CD14-positive monocyte (primary cell): ENCODE measurements around the gene AMT. TPM values are rescaled to one million over a fixed set of nuclear protein-coding genes. Genes with fewer than 3 reads are reported as not detected.
A peak's percentile ranks its signal among the peaks of the same experiment; 100 is the strongest.

Experiments used
- DNase-seq, 3 donors: peaks; one replicate each; pipeline ENCODE4 v3.0.0-alpha.2; 2011 to 2022
- H2AFZ ChIP-seq: 2 replicates; pipeline ENCODE4 v1.6.0; 2012; ENCODE audit warnings: mild to moderate bottlenecking, low read depth, low read length, inconsistent platforms; ENCODE audit not compliant: insufficient read depth, poor library complexity, severe bottlenecking
- H3K27ac ChIP-seq, 2 donors: 1 replicate in 1 of 2; 2 replicates in 1 of 2; pipeline ENCODE4 v1.5.1; 2012 to 2013; ENCODE audit warnings: low read length in 2 of 2, control low read depth in 1 of 2, inconsistent platforms in 1 of 2, low read depth in 1 of 2, mild to moderate bottlenecking in 1 of 2
- H3K27me3 ChIP-seq, 2 donors: one replicate each; pipeline versions ENCODE4 v1.6.0 to v1.6.1; 2011 to 2013; ENCODE audit warnings: low read length in 2 of 2; ENCODE audit not compliant: control insufficient read depth in 2 of 2, insufficient read depth in 2 of 2
- H3K36me3 ChIP-seq, 2 donors: replicated peaks in 1 of 2; 1 replicate in 1 of 2; 2 replicates in 1 of 2; pipeline versions ENCODE4 v1.5.1 to v1.6.1; 2012 to 2013; ENCODE audit warnings: low read length in 2 of 2, control low read depth in 1 of 2, inconsistent platforms in 1 of 2, mild to moderate bottlenecking in 1 of 2; ENCODE audit not compliant: insufficient read depth in 2 of 2, control insufficient read depth in 1 of 2
- H3K4me1 ChIP-seq, 2 donors: 1 replicate in 1 of 2; 2 replicates in 1 of 2; pipeline versions ENCODE4 v1.5.1 to v1.6.1; 2012 to 2013; ENCODE audit warnings: low read length in 2 of 2, control low read depth in 1 of 2, inconsistent platforms in 1 of 2, mild to moderate bottlenecking in 1 of 2, moderate library complexity in 1 of 2; ENCODE audit not compliant: insufficient read depth in 2 of 2, control insufficient read depth in 1 of 2
- H3K4me2 ChIP-seq: replicated peaks from 2 replicates; pipeline ENCODE3; 2012; ENCODE audit warnings: low read length, moderate library complexity, mild to moderate bottlenecking; ENCODE audit not compliant: poor library complexity, severe bottlenecking; ENCODE audit errors: extremely low read depth
- H3K4me3 ChIP-seq, 3 experiments: fragments of 200-600 bp in 1 of 3; sonication (generic) in 1 of 3; replicated peaks in 1 of 3; 1 replicate in 2 of 3; 2 replicates in 1 of 3; pipeline ENCODE4 v1.5.1; 2011 to 2013; ENCODE audit warnings: low read length in 3 of 3, mild to moderate bottlenecking in 3 of 3, control low read depth in 2 of 3, low read depth in 2 of 3, inconsistent platforms in 1 of 3, moderate library complexity in 1 of 3
- H3K79me2 ChIP-seq: 2 replicates; pipeline ENCODE4 v1.6.0; 2012; ENCODE audit warnings: mild to moderate bottlenecking, control low read depth, inconsistent platforms, low read length, moderate library complexity; ENCODE audit not compliant: insufficient read depth
- H3K9ac ChIP-seq: 2 replicates; pipeline ENCODE4 v1.6.0; 2017; ENCODE audit warnings: low read length, mild to moderate bottlenecking; ENCODE audit not compliant: insufficient read depth, poor library complexity, severe bottlenecking
- H3K9me3 ChIP-seq, 2 donors: replicated peaks in 1 of 2; 1 replicate in 1 of 2; 2 replicates in 1 of 2; pipeline versions ENCODE4 v1.5.1 to v1.6.1; 2012 to 2013; ENCODE audit warnings: low read length in 2 of 2, control low read depth in 1 of 2; ENCODE audit not compliant: control insufficient read depth in 1 of 2, insufficient read depth in 1 of 2
- H4K20me1 ChIP-seq: 2 replicates; pipeline ENCODE4 v1.6.0; 2012; ENCODE audit warnings: mild to moderate bottlenecking, low read length, control low read depth, moderate library complexity; ENCODE audit not compliant: insufficient read depth
- H3K27ac Mint-ChIP-seq, 7 donors: one replicate each; pipeline ENCODE4 v1.8.0; 2020; ENCODE audit warnings: mild to moderate bottlenecking in 7 of 7, mixed read lengths in 7 of 7, moderate library complexity in 6 of 7, inconsistent platforms in 2 of 7
- H3K27me3 Mint-ChIP-seq, 3 donors: one replicate each; pipeline ENCODE4 v1.8.0; 2021 to 2022; ENCODE audit warnings: low read depth in 3 of 3, mild to moderate bottlenecking in 3 of 3, mixed read lengths in 3 of 3, moderate library complexity in 3 of 3, inconsistent platforms in 1 of 3
- H3K36me3 Mint-ChIP-seq, 2 donors: one replicate each; pipeline ENCODE4 v1.8.0; 2020; ENCODE audit warnings: mixed read lengths in 2 of 2, inconsistent platforms in 1 of 2, mild to moderate bottlenecking in 1 of 2
- H3K4me1 Mint-ChIP-seq: one replicate; pipeline ENCODE4 v1.8.0; 2020; ENCODE audit warnings: mild to moderate bottlenecking, mixed read lengths
- H3K4me3 Mint-ChIP-seq, 2 donors: one replicate each; pipeline ENCODE4 v1.8.0; 2020; ENCODE audit warnings: mild to moderate bottlenecking in 2 of 2, mixed read lengths in 2 of 2, moderate library complexity in 1 of 2
- H3K9me3 Mint-ChIP-seq, 7 donors: one replicate each; pipeline ENCODE4 v1.8.0; 2020 to 2022; ENCODE audit warnings: mixed read lengths in 7 of 7, mild to moderate bottlenecking in 6 of 7, moderate library complexity in 6 of 7, inconsistent platforms in 2 of 7
- WGBS: methylation state at CpG from one replicate; pipeline ENCODE4 v1.1.5; 2013; ENCODE audit warnings: missing lambda C conversion rate; ENCODE audit not compliant: insufficient coverage; 5-methylcytosine and 5-hydroxymethylcytosine counted together
- intact Hi-C, 2 donors: fragments of 100-400 bp; cut with micrococcal nuclease; formaldehyde crosslinking; loops; one replicate each; pipeline versions ENCODE4 v1.15.0 to v1.15.1; 2023
- polyA plus RNA-seq, 3 donors: library from polyadenylated mRNA; depleted of rRNA in 1 of 3; unstranded in 2 of 3; stranded (reverse) in 1 of 3; fragments of 300-500 nt in 2 of 3; fragments of >200 nt in 1 of 3; fragmentation: Illumina TruSeq in 2 of 3; gene quantifications; 1 replicate in 2 of 3; 2 replicates in 1 of 3; pipeline ENCODE4 v1.2.3, GENCODE V29; 2012 to 2021
- TF ChIP-seq, protein P1 (sequence below): fragments of 200-600 bp; IDR thresholded peaks from one replicate; pipeline ENCODE4 v1.8.0; 2022; ENCODE audit warnings: antibody characterized with exemption, mild to moderate bottlenecking

Gene AMT
- polyA plus RNA-seq, 3 donors = 2.0 to 25.1 (median 3.1) TPM

DNA sequence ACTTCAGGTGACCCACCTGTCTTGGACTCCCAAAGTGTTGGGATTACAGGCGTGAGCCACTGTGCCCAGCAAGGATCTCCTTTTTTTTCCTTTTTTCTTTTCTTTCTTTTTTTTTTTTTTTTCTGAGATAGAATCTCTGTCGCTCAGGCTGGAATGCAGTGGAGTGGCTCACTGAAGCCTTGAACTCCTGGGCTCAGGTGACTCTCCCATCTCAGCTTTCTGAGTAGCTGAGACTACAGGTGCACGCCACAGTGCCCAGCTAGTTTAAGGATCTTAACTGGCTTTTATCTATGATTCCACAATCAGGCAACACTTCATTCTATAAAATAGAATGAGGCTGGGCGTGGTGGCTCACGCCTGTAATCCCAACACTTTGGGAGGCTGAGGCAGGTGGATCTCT, 23.1 kb upstream of the AMT start:
- Mint-ChIP-seq H3K36me3 (no peaks in the 10 kb centered on the region), H3K4me3 (no peak overlapping the region)
- intact Hi-C loops = loop anchor here (5.0 to 10.0 kb wide), 4 partner anchors 33 to 271 kb away; partner anchors contain the start of genes KLHDC8B (in 1 of the 2), RHOA (in 1 of the 2) and TCTA (in 1 of the 2)

DNA sequence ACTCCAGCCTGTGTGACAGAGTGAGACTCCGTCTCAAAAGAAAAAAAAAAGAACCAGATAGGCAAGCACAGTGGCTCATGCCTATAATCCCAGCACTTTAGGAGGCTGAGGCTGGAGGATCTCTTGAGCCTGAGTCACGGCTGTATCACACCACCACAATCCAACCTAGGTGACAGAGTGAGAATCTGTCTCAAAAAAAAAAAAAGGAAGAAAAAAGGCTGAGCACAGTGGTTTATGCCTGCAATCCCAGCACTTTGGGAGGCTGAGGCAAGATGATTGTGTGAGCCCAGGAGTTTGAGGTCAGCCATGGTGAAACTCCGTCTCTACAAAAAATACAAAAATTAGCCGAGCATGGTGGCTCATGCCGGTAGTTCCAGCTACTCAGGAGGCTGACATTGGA, 12.5 kb upstream of the AMT start:
- peaks cover 1% of the 10 kb centered on the region for H3K4me1 Mint-ChIP-seq

More for the DNA sequence above, 23.1 kb upstream of the AMT start:
- Histone ChIP-seq H3K9ac (no peak overlapping the region), H3K9me3 (no peaks in the 10 kb centered on the region), H3K27me3 (no peaks in the 10 kb centered on the region), H3K36me3 (no peaks in the 10 kb centered on the region), H3K4me3 (peak overlapping the region in 1 of 3 experiments; percentile 20), H4K20me1 (no peaks in the 10 kb centered on the region), H3K4me1 (peaks cover 42 to 43% of the 10 kb centered on the region in 2 donors), H3K79me2 (peaks cover 7% of the 10 kb centered on the region), H2AFZ (no peak overlapping the region), H3K27ac (peak overlapping the region; percentile 79 to 83), H3K4me2 (peak overlapping the region; percentile 8)
- Mint-ChIP-seq H3K27me3 (peaks cover 0 to 3% (median 0%) of the 10 kb centered on the region in 3 donors), H3K4me1 (peaks cover 30% of the 10 kb centered on the region), H3K27ac (peak overlapping the region; percentile 87 to 95 (median 94)), H3K9me3 (peaks cover 0 to 2% (median 0%) of the 10 kb centered on the region in 7 donors)
- WGBS = no CpG with 5 or more reads among the region's 5 CpGs
- TF ChIP-seq, protein P1, sequence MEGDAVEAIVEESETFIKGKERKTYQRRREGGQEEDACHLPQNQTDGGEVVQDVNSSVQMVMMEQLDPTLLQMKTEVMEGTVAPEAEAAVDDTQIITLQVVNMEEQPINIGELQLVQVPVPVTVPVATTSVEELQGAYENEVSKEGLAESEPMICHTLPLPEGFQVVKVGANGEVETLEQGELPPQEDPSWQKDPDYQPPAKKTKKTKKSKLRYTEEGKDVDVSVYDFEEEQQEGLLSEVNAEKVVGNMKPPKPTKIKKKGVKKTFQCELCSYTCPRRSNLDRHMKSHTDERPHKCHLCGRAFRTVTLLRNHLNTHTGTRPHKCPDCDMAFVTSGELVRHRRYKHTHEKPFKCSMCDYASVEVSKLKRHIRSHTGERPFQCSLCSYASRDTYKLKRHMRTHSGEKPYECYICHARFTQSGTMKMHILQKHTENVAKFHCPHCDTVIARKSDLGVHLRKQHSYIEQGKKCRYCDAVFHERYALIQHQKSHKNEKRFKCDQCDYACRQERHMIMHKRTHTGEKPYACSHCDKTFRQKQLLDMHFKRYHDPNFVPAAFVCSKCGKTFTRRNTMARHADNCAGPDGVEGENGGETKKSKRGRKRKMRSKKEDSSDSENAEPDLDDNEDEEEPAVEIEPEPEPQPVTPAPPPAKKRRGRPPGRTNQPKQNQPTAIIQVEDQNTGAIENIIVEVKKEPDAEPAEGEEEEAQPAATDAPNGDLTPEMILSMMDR = no peak
- DNase-seq = no peak

More for the DNA sequence above, 12.5 kb upstream of the AMT start:
- 96% methylated on average over 3 of the region's 5 CpGs for WGBS
- no peaks in the 10 kb centered on the region for H3K27me3 ChIP-seq
- Mint-ChIP-seq H3K36me3 (no peaks in the 10 kb centered on the region), H3K9me3 (no peaks in the 10 kb centered on the region), H3K27ac (peak overlapping the region in 1 of 7 donors; percentile 55), H3K4me3 (no peak overlapping the region), H3K27me3 (peaks cover 0 to 2% (median 0%) of the 10 kb centered on the region in 3 donors)
- no peak overlapping the region for H3K4me3 ChIP-seq
- H4K20me1 ChIP-seq = no peaks in the 10 kb centered on the region
- no peak overlapping the region for H3K9ac ChIP-seq
- H2AFZ ChIP-seq = no peak overlapping the region
- TF ChIP-seq, protein P1 = no peak
- no peak for DNase-seq
- H3K36me3 ChIP-seq = no peaks in the 10 kb centered on the region
- H3K27ac ChIP-seq = no peak overlapping the region
- intact Hi-C loops = no loop called here
- no peaks in the 10 kb centered on the region for H3K9me3 ChIP-seq
- peaks cover 4 to 5% of the 10 kb centered on the region in 2 donors for H3K4me1 ChIP-seq
- H3K79me2 ChIP-seq = no peaks in the 10 kb centered on the region
- no peak overlapping the region for H3K4me2 ChIP-seq
